Right renal cortex interstitium (tissue), 3 donors: ENCODE data around the gene TRAPPC2L. TPM values are rescaled to one million over a fixed set of nuclear protein-coding genes. Genes with fewer than 3 reads are reported as not detected.

Experiments
- DNase-seq, 3 donors: peaks; one replicate each; pipeline ENCODE4 v3.0.0-alpha.2; 2013; ENCODE audit warnings: low read depth in 3 of 3, low spot score in 2 of 3
- polyA plus RNA-seq, 3 donors: library from polyadenylated mRNA; unstranded; fragments of 120-200 nt; gene quantifications; one replicate each; pipeline ENCODE4 v1.2.1, GENCODE V29; 2013; ENCODE audit not compliant: insufficient read length in 3 of 3

The TRAPPC2L gene
- polyA plus RNA-seq, 3 donors: 82.1 to 103 (median 89.1) TPM

- DNase-seq: no peak
Measured at GRCh38 chr16:88837806-88838205, 19.1 kb upstream of the TRAPPC2L start.

DNA sequence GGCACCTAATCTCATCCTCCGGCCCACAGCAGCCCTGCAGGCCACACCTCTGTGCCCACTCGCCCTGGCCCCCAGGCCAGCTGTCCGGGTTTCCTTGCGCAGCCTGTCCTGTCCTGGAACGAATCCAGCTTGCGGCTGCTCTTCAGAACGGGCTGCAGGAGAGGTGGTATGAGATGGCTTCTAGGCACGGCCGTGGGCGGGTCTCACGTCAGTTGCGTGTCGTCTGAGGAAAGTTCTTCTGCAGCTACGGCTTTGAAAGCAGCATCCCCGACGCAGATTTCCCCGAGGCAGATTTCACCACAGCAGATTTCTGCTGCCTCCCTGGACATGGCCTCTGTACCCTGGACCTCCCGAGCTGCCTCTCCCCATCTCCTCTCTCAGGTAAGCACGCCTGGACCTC, 18.4 kb upstream of the TRAPPC2L start:
- no peak for DNase-seq

DNA sequence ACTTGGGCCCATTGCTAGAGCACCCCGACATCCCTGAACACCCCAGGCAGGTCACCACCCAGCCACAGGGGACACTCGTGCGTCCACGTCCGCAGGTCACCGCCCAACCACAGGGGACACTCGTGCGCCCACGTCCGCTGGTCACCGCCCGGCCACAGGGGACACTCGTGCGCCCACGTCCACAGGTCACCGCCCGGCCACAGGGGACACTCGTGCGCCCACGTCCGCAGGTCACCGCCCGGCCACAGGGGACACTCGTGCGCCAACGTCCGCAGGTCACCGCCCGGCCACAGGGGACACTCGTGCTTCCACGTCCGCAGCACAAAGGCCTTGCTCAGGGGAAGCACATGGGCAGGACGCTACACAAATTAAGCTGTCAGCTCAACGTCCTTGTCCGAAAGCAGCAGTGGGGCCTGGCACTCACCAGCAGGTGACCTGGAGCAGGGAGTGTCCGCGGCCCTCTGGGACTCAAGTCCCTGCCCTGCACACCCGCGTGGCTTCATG, 17.8 kb upstream of the TRAPPC2L start:
- DNase-seq: no peak

- DNase-seq: no peak
Measured at GRCh38 chr16:88839745-88840599, 17.0 kb upstream of the TRAPPC2L start.

- no peak for DNase-seq
Measured at GRCh38 chr16:88840600-88841215, 16.2 kb upstream of the TRAPPC2L start.

DNA sequence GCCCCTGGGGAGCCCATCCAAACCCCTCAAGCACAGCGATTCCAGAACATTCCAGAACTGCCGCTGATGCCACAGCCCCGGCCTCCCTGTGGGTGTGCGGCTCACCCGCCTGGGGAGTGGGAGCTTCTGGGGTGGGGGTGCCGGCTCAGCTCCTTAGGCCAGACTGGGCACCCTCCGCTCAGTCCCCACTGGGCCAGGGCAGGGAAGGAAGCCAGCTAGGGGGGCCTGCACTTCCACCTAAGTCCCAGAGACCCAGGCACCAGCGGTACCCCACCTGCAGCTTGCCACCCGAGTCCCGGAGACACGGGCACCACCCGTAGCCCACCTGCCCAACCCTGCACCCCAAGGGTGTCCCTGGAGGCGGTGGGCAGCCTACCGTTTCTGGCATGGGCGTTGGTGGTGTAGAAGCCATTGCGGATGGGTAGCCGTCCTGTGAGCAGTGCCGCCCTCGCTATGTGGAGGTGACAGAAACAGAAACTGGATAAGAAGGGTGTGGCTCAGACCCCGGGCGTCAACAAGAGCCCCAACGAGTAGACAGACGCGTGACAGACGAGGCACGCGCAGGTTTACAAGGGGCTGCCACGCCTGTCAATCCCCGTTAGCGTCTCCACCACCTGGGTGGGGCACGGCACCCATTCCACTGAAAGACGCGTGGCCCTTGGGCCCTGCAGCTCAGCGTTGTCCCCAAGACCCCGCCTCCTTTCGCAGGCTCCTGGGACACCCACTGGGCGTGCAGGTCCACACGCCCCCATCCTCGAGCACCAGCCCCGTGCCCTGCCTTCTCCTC, 15.2 kb upstream of the TRAPPC2L start:
- DNase-seq: no peak

GRCh38 chr16:88842308-88842756, 14.6 kb upstream of the TRAPPC2L start:
- DNase-seq: no peak

- DNase-seq: no peak
Measured at GRCh38 chr16:88842806-88843205, 14.1 kb upstream of the TRAPPC2L start.

DNA sequence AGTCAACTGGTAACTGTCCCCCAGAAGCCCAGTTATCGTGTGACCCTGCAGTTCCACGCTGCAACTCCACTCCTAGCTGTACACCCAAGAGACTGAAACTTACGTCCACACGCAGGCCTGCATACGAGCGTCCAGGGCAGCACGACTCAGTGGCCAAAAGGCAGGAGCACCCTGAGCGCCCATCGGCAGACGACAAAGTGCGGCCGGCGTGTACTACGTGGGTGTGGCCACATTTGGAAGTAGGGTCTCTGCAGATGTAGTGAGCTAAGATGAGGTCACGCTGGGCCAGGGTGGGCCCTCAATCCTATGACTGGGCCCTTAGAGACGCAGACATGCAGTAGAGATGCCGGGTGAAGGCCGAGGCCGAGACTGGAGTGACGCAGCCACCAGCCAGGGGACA, 13.7 kb upstream of the TRAPPC2L start:
- no peak for DNase-seq

DNA sequence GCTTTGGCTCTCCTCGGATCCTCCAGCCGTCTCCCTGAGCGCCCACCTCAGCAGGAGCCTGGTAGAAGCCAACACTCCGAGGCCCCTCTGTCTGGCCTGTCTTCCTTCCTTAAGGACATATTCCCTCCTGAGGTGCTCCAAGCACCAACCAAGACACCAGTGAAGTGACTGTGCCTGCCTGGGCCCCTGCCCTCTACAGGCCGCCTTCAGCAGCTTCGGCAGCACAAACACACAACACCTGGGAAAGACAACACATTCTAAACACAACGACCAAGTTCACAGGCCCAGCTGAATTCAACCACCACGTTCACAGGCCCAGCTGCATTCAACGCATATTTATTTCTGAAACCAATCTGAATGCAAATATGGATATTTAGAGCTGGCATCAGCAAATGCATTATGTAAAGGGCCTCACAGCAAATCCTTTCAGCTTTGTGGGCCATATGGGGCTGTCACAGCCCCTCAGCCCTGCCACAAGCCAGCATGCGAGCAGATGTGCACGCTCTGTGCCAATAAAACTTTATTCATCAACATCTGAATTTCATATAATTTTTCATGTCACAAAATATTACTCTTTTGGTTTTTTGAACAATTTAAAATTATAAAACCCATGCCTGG, 12.4 kb upstream of the TRAPPC2L start:
- no peak for DNase-seq

DNA sequence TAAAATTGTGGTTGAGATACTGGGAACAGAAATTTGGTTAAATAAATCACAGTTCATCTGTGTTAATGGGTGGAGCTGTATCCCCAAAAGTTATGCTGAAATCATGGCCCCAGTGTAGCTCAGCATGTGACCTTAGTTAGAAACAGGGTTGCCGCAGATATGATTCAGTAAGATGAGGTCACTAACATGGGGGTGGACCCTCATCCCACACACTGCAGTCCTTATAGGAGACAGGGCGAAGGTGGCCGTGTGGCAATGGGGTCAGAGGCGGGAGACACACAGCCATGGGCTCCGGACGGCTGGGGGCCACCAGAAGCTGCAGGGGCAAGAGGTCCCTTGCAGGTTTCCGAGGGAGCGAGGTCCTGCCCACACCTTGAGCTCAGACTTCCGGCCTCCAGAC, 10.8 kb upstream of the TRAPPC2L start:
- no peak for DNase-seq

- DNase-seq: no peak
Measured at GRCh38 chr16:88847654-88848053, 9.3 kb upstream of the TRAPPC2L start.

- no peak for DNase-seq
Measured at GRCh38 chr16:88848557-88848956, 8.4 kb upstream of the TRAPPC2L start.

DNA sequence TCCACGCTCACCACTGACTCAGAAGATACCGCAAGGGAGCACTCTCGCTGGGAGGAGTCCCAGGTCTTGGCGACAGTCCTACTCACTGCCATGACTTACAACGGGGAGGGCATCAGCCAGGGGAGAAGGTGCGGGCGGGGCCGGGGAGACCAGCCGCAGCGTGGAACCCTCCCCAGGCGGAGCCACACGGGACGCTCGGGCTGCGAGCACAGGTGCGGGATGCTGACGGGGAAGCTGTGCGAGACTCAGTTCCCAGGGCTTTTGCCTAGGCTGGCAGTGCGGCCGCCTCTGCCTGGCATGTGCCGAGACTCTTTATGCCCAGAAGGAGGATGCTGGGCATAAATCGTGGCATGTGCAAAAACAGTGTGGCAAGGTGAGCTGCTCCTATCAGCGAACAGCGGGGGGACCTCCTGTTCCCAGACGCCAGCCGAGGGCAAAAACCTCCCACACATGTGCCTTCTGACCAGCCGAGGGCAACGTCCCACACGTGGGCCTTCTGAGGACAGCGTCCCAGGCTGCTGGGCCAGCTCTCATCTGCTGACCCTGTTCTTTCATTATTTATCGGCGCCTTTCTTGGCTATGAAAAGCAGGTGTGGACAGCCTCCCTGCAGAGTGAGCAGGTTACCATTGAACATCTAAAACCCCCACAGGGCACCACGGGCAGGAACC, 6.3 kb upstream of the TRAPPC2L start:
- DNase-seq: no peak

- no peak for DNase-seq
Measured at GRCh38 chr16:88851616-88852015, 5.3 kb upstream of the TRAPPC2L start.

- DNase-seq: no peak
Measured at GRCh38 chr16:88853325-88853941, 3.5 kb upstream of the TRAPPC2L start.

- no peak for DNase-seq
Measured at GRCh38 chr16:88854306-88855111, 2.4 kb upstream of the TRAPPC2L start.

- DNase-seq: no peak
Measured at GRCh38 chr16:88855176-88855575, 1.8 kb upstream of the TRAPPC2L start.

DNA sequence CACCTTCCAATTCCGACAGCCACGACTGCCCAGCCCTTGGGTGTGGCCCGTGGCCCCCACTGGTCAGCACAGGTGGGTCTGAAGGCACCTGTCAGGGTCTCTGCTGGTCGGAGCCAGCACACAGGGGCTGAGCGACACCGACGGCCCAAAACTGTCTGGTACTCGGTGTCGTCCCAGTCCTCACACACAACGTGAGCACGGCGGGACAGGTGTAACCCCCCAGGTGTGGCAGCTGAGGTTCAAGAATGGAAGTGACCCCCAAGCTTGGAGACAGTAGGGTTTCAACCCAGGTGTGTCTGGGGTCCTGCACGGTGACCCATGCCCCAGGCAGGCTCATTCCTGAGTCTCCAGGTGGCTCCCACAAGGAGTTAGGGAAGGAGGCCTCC, 1.2 kb upstream of the TRAPPC2L start:
- no peak for DNase-seq
